Muscle of leg (tissue), 11 donors: Measurements from ENCODE around the gene SLC35D2. TPM values are rescaled to one million over a fixed set of nuclear protein-coding genes. Genes with fewer than 3 reads are reported as not detected.
"Not testable (repeated sequence)": the region's sequence is repeated elsewhere in the genome, so short reads cannot be mapped to it uniquely, and the experiment has no call there.

Experiments used
- DNase-seq: peaks from one replicate; pipeline ENCODE4 v3.0.0; 2013
- H3K27ac ChIP-seq: one replicate; pipeline ENCODE4 v1.5.1; 2013; ENCODE audit warnings: mild to moderate bottlenecking, low read length, control low read depth
- H3K27me3 ChIP-seq: one replicate; pipeline ENCODE4 v1.6.1; 2013; ENCODE audit warnings: low read length; ENCODE audit not compliant: control insufficient read depth, insufficient read depth
- H3K36me3 ChIP-seq: one replicate; pipeline ENCODE4 v1.6.1; 2013; ENCODE audit warnings: low read length; ENCODE audit not compliant: control insufficient read depth, insufficient read depth
- H3K4me1 ChIP-seq: one replicate; pipeline ENCODE4 v1.6.1; 2013; ENCODE audit warnings: low read length; ENCODE audit not compliant: control insufficient read depth, insufficient read depth
- H3K4me3 ChIP-seq: one replicate; pipeline ENCODE4 v1.5.1; 2013; ENCODE audit warnings: low read length, control low read depth
- H3K9me3 ChIP-seq: replicated peaks from 2 replicates; pipeline ENCODE4 v1.6.1; 2013; ENCODE audit warnings: low read depth, low read length; ENCODE audit not compliant: control insufficient read depth
- WGBS: methylation state at CpG from one replicate; pipeline ENCODE4 v1.1.5; 2013; ENCODE audit warnings: missing lambda C conversion rate; ENCODE audit not compliant: insufficient coverage; 5-methylcytosine and 5-hydroxymethylcytosine counted together
- polyA plus RNA-seq, 8 donors: library from polyadenylated mRNA; unstranded; fragments of 120-200 nt; gene quantifications; one replicate each; pipeline versions ENCODE4 v1.2.1 to v1.2.3, GENCODE V29; 2013; ENCODE audit warnings: inconsistent platforms in 1 of 8, low replicate concordance in 1 of 8; ENCODE audit not compliant: insufficient read length in 8 of 8, insufficient read depth in 1 of 8
- total RNA-seq: library from RNA; stranded (reverse); fragments of 120-200 nt; gene quantifications from one replicate; pipeline ENCODE4 v1.2.4, GENCODE V29; 2013

Gene SLC35D2
- total and polyA plus RNA-seq, 9 donors: 14.6 to 27.6 (median 24.8) TPM

DNA sequence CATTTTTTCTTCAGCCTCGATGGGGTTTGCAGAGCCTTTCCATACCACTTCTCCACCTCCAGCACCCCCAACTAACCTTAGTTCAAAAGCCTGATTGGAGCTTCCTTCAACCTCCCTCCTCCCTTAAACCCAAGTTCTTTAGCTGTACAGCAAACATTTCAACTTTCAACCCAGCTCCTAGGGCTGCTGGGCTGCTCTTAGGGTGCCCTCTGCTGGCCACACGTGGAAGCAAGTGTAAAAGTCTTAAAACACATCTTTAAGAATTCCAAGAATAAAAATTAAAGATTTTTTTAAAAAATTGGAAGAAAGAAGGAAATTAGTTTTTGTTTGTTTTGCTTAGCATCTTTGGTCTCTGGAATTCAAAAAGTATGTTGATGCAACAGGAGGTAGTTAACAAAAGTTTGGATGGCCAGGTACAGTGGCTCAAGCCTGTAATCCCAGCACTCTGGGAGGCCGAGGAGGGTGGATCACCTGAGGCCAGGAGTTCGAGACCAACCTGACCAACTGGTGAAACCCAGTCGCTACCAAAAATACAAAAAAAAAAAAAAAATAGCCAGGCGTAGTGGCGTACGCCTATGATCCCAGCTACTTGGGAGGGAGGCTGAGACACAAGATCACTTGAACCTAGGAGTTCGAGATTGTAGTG is 66.1 kb downstream of the SLC35D2 start:
- no peaks in the 10 kb centered on the region for H3K36me3 ChIP-seq
- no peaks in the 10 kb centered on the region for H3K4me1 ChIP-seq
- peak; percentile 69 for DNase-seq
- peaks cover 10% of the 10 kb centered on the region for H3K9me3 ChIP-seq
- 62% methylated on average over 6 of the region's 9 CpGs for WGBS
- H3K4me3 ChIP-seq: no peak overlapping the region
- H3K27ac ChIP-seq: no peak overlapping the region
- H3K27me3 ChIP-seq: no peaks in the 10 kb centered on the region

DNA sequence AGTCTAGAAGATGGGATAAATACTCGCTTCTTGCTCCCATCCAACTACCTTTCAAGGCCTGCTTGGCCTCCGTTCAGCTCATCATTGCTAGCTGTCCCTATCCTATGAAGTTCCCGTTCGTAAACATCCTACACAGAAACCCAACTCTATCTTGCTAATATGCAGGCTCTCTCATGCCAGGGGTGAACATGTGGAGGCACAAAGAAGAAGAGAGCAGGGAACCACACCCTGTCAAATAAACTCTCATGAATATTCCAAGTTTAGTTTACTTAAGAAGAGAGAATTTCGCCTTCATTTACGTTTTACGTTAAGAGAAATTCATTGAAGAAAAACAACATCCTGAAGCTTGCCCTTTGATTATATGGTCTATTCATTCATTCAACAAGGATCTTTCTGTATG is 73.7 kb downstream of the SLC35D2 start:
- DNase-seq: no peak

GRCh38 chr9:96306958-96307357 is 76.6 kb downstream of the SLC35D2 start:
- not testable (repeated sequence) for H3K27me3 ChIP-seq, H3K4me1 ChIP-seq, H3K36me3 ChIP-seq, H3K9me3 ChIP-seq, H3K4me3 ChIP-seq, DNase-seq, H3K27ac ChIP-seq
- WGBS: 96% methylated on average over 4 of the region's 6 CpGs

More for the DNA sequence above, 73.7 kb downstream of the SLC35D2 start:
- Histone ChIP-seq H3K4me3 (no peak overlapping the region), H3K36me3 (no peaks in the 10 kb centered on the region), H3K4me1 (no peaks in the 10 kb centered on the region), H3K27me3 (no peaks in the 10 kb centered on the region), H3K9me3 (peaks cover 10% of the 10 kb centered on the region), H3K27ac (no peak overlapping the region)
- WGBS: 100% methylated on average over 1 of the region's 7 CpGs

DNA sequence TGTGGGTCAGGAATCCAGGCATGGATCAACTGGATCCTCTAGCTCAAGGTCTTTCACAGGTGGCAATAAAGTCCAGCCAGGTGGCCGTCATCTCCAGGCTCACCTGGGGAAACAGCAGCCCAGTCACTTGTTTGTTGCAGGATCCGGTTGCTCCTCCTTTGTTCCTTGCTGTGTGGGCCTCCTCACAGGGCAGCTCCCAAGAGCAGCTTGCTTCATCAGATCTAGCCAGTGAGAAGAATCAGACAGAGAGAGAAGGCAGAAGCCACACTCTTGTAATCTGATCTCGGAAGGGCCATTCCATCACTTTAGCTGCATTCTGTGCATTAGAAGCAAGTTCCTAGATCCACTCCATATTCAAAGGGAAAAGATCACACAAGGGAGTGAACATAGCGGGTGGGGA is 78.3 kb downstream of the SLC35D2 start:
- 34% methylated on average over 2 of the region's 4 CpGs for WGBS
- H3K4me3 ChIP-seq: no peak overlapping the region
- no peaks in the 10 kb centered on the region for H3K27me3 ChIP-seq
- H3K36me3 ChIP-seq: no peaks in the 10 kb centered on the region
- H3K27ac ChIP-seq: no peak overlapping the region
- no peaks in the 10 kb centered on the region for H3K4me1 ChIP-seq
- H3K9me3 ChIP-seq: no peaks in the 10 kb centered on the region
- DNase-seq: no peak

GRCh38 chr9:96304230-96304629 is 79.3 kb downstream of the SLC35D2 start:
- Histone ChIP-seq H3K4me1 (no peaks in the 10 kb centered on the region), H3K27me3 (no peaks in the 10 kb centered on the region), H3K9me3 (no peaks in the 10 kb centered on the region), H3K4me3 (no peak overlapping the region), H3K36me3 (no peaks in the 10 kb centered on the region), H3K27ac (no peak overlapping the region)
- DNase-seq: no peak

- no peaks in the 10 kb centered on the region for H3K36me3 ChIP-seq
- no peaks in the 10 kb centered on the region for H3K9me3 ChIP-seq
- no peak within 1 kb of the TSS for H3K27ac ChIP-seq
- WGBS: 71% methylated on average over 5 of the region's 6 CpGs
- H3K4me3 ChIP-seq: no peak within 1 kb of the TSS
- DNase-seq: no peak
- H3K27me3 ChIP-seq: no peaks in the 10 kb centered on the region
- no peaks in the 10 kb centered on the region for H3K4me1 ChIP-seq
These were observed 81.5 kb downstream of the SLC35D2 start, which contains the start of gene HSD17B3 for GRCh38 chr9:96302021-96302420. Gene HSD17B3 (minus strand): TSS chr9:96302176. CDS start chr9:96302104, 72 bp downstream.

- Histone ChIP-seq H3K4me1 (no peaks in the 10 kb centered on the region), H3K27ac (no peak overlapping the region), H3K36me3 (no peaks in the 10 kb centered on the region), H3K9me3 (no peaks in the 10 kb centered on the region), H3K27me3 (no peaks in the 10 kb centered on the region), H3K4me3 (no peak overlapping the region)
- WGBS: no CpG with 5 or more reads among the region's 4 CpGs
- DNase-seq: no peak
These were observed 83.7 kb downstream of the SLC35D2 start for GRCh38 chr9:96299823-96300222.

DNA sequence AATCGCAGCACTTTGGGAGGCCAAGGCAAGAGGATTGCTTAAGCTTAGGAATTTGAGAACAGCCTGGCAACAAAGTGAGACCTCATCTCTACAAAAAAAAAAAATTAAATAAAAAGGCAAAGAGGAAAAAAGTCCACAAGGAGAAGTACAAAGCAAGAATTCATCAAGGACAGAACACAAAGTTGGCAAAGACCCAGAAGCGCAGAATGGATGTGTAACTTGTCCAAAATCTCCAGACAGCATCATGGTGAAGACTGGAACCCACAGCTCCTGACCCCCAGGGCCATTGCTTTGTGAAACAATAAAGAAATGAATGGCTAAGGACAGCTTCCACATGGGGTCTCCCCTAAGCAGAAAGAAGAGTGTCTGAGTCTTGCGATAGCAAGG is 89.4 kb downstream of the SLC35D2 start:
- no peak for DNase-seq
- Histone ChIP-seq H3K27me3 (no peaks in the 10 kb centered on the region), H3K9me3 (no peaks in the 10 kb centered on the region), H3K4me3 (no peak overlapping the region), H3K27ac (no peak overlapping the region), H3K36me3 (no peaks in the 10 kb centered on the region), H3K4me1 (no peaks in the 10 kb centered on the region)
- WGBS: 94% methylated on average over 2 of the region's 3 CpGs

GRCh38 chr9:96293498-96294158 is 89.9 kb downstream of the SLC35D2 start:
- peak; percentile 5 for DNase-seq
- no CpG with 5 or more reads among the region's 3 CpGs for WGBS
- Histone ChIP-seq H3K27me3 (no peaks in the 10 kb centered on the region), H3K4me1 (no peaks in the 10 kb centered on the region), H3K27ac (no peak overlapping the region), H3K36me3 (no peaks in the 10 kb centered on the region), H3K9me3 (no peaks in the 10 kb centered on the region), H3K4me3 (no peak overlapping the region)

- WGBS: no CpG with 5 or more reads among the region's 2 CpGs
- H3K4me3 ChIP-seq: no peak overlapping the region
These were observed 94.1 kb downstream of the SLC35D2 start for GRCh38 chr9:96289392-96289791.

More at GRCh38 chr9:96289392-96289791, 94.1 kb downstream of the SLC35D2 start:
- H3K9me3 ChIP-seq: peaks cover 2% of the 10 kb centered on the region
- no peaks in the 10 kb centered on the region for H3K4me1 ChIP-seq
- no peaks in the 10 kb centered on the region for H3K27me3 ChIP-seq
- no peak overlapping the region for H3K27ac ChIP-seq
- no peaks in the 10 kb centered on the region for H3K36me3 ChIP-seq
- DNase-seq: no peak
